Measurements from ENCODE around the gene PRXL2B. TPM values are rescaled to one million over a fixed set of nuclear protein-coding genes. Genes with fewer than 3 reads are reported as not detected.

The PRXL2B gene
- total RNA-seq, 1 experiment from 2014 or later, result 32.2 TPM

DNA sequence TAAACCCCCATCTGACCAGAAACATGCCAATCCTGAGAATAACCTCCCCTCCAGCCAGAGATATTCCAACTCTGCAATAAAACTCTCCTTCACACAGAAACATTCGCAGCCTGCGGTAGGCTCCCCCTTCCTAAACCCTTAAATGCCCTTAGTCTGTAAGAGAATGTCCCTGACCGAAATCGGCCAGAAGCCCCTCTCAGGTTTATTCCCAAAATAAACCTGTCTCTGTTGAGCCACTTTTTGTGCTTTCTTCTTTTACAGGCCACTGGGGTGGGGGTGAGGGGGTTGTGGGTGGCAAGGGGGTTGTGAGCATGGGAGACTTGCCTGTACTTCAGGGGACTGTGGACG is 4.6 kb downstream of the PRXL2B start (continued):
- TF ChIP-seq, protein P1, sequence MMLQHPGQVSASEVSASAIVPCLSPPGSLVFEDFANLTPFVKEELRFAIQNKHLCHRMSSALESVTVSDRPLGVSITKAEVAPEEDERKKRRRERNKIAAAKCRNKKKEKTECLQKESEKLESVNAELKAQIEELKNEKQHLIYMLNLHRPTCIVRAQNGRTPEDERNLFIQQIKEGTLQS (IDR thresholded peaks at IDR 0.05), result no peak
- TF ChIP-seq RAD21 (IDR thresholded peaks at IDR 0.05; ENCODE audit: low read depth), result no peak
- TF ChIP-seq, protein P2, sequence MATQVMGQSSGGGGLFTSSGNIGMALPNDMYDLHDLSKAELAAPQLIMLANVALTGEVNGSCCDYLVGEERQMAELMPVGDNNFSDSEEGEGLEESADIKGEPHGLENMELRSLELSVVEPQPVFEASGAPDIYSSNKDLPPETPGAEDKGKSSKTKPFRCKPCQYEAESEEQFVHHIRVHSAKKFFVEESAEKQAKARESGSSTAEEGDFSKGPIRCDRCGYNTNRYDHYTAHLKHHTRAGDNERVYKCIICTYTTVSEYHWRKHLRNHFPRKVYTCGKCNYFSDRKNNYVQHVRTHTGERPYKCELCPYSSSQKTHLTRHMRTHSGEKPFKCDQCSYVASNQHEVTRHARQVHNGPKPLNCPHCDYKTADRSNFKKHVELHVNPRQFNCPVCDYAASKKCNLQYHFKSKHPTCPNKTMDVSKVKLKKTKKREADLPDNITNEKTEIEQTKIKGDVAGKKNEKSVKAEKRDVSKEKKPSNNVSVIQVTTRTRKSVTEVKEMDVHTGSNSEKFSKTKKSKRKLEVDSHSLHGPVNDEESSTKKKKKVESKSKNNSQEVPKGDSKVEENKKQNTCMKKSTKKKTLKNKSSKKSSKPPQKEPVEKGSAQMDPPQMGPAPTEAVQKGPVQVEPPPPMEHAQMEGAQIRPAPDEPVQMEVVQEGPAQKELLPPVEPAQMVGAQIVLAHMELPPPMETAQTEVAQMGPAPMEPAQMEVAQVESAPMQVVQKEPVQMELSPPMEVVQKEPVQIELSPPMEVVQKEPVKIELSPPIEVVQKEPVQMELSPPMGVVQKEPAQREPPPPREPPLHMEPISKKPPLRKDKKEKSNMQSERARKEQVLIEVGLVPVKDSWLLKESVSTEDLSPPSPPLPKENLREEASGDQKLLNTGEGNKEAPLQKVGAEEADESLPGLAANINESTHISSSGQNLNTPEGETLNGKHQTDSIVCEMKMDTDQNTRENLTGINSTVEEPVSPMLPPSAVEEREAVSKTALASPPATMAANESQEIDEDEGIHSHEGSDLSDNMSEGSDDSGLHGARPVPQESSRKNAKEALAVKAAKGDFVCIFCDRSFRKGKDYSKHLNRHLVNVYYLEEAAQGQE (IDR thresholded peaks at IDR 0.05; ENCODE audit: low read depth), result no peak

DNA sequence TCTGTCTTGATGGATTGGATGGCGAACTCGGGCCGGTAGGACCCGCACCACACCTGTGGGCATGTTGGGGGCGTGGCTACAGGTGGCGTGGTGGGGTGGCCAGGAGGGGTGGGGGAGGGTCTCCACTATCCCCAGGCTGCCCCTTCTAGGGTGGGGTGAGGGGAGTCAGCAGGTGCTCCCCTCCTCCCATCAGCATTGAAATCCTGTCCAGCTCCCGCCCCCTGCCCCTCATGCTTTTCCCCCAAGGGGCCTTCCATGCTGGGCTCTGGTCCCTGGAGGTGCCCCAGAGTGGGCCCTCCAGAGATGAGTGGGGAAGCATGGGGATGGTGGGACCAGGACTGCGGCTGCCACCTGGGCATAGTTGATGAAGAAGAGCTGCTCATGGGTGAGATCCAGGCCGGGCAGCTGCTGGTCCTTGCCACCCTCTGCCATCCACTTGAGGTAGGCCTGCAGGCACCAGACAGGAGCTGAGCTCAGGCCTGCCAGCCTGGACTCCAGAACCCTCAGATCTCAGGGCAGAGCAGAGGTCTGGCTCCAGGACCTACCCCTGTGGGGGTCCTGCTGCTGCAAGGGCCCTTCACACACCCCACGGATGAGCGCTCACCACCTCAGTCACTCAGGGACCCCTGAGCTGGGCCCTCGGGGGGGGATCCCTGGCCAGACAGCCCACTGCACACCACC is 5.1 kb downstream of the PRXL2B start:
- H3K9me2 ChIP-seq (ENCODE audit: insufficient read depth), result no peaks in the 10 kb centered on the region
- ATAC-seq (no peak), DNase-seq (ENCODE audit: low read depth, low spot score) (no peak)
- no peaks in the 10 kb centered on the region for H3K36me3 ChIP-seq (ENCODE audit: control insufficient read depth in 1 of 2, insufficient read depth in 2 of 2, low read length in 2 of 2)
- no peak for TF ChIP-seq EZH2phosphoT487 (IDR thresholded peaks at IDR 0.05; ENCODE audit: borderline replicate concordance)
- no peak for TF ChIP-seq RAD21 (IDR thresholded peaks at IDR 0.05; ENCODE audit: low read depth)
- no peak for TF ChIP-seq FOSL1 (IDR thresholded peaks at IDR 0.05; ENCODE audit: low read depth)
- no peak for TF ChIP-seq EZH2 (IDR thresholded peaks at IDR 0.05)
- no peak for TF ChIP-seq ZFX (IDR thresholded peaks at IDR 0.05)
- TF ChIP-seq, protein P1 (IDR thresholded peaks at IDR 0.05), result no peak
- TF ChIP-seq, protein P3, sequence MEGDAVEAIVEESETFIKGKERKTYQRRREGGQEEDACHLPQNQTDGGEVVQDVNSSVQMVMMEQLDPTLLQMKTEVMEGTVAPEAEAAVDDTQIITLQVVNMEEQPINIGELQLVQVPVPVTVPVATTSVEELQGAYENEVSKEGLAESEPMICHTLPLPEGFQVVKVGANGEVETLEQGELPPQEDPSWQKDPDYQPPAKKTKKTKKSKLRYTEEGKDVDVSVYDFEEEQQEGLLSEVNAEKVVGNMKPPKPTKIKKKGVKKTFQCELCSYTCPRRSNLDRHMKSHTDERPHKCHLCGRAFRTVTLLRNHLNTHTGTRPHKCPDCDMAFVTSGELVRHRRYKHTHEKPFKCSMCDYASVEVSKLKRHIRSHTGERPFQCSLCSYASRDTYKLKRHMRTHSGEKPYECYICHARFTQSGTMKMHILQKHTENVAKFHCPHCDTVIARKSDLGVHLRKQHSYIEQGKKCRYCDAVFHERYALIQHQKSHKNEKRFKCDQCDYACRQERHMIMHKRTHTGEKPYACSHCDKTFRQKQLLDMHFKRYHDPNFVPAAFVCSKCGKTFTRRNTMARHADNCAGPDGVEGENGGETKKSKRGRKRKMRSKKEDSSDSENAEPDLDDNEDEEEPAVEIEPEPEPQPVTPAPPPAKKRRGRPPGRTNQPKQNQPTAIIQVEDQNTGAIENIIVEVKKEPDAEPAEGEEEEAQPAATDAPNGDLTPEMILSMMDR (IDR thresholded peaks at IDR 0.05 in 2 of 3, conservative IDR thresholded peaks at IDR 0.05 in 1 of 3; ENCODE audit: borderline replicate concordance in 1 of 3, insufficient read depth in 1 of 3, low read depth in 2 of 3, low read length in 2 of 3), result no peak
- no peak for TF ChIP-seq EGR1 (IDR thresholded peaks at IDR 0.05; ENCODE audit: low read depth)
- TF ChIP-seq POLR2A (IDR thresholded peaks at IDR 0.05; ENCODE audit: borderline replicate concordance, extremely low read depth, insufficient read depth, insufficient read length), result no peak
- TF ChIP-seq, protein P4, sequence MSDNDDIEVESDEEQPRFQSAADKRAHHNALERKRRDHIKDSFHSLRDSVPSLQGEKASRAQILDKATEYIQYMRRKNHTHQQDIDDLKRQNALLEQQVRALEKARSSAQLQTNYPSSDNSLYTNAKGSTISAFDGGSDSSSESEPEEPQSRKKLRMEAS (IDR thresholded peaks at IDR 0.05), result no peak
- no peak for TF ChIP-seq POLR2AphosphoS5 (IDR thresholded peaks at IDR 0.05; ENCODE audit: low read depth, low read length)
- TF ChIP-seq, protein P5, sequence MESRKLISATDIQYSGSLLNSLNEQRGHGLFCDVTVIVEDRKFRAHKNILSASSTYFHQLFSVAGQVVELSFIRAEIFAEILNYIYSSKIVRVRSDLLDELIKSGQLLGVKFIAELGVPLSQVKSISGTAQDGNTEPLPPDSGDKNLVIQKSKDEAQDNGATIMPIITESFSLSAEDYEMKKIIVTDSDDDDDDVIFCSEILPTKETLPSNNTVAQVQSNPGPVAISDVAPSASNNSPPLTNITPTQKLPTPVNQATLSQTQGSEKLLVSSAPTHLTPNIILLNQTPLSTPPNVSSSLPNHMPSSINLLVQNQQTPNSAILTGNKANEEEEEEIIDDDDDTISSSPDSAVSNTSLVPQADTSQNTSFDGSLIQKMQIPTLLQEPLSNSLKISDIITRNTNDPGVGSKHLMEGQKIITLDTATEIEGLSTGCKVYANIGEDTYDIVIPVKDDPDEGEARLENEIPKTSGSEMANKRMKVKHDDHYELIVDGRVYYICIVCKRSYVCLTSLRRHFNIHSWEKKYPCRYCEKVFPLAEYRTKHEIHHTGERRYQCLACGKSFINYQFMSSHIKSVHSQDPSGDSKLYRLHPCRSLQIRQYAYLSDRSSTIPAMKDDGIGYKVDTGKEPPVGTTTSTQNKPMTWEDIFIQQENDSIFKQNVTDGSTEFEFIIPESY (IDR thresholded peaks at IDR 0.05; ENCODE audit: extremely low read depth, insufficient replicate concordance, low read length), result no peak
- no peak for TF ChIP-seq CBX3 (IDR thresholded peaks at IDR 0.05; ENCODE audit: low read depth)
- TF ChIP-seq SIN3A (IDR thresholded peaks at IDR 0.05; ENCODE audit: low read depth), result no peak
- TF ChIP-seq JUND (IDR thresholded peaks at IDR 0.05), result no peak
- no peaks in the 10 kb centered on the region for H3K79me2 ChIP-seq (ENCODE audit: insufficient read depth, low read length)
- intact Hi-C loops (cut with micrococcal nuclease), result no loop called here
- ChIA-PET RAD21 (ENCODE audit: low non-redundant PET in 1 of 2, low total read pairs in 2 of 2, uncharacterized antibody in 2 of 2, unreplicated experiment in 2 of 2) (no interaction called here), POLR2A (no interaction called here), CTCF (no interaction called here)
- no peak overlapping the region for H3K9ac ChIP-seq (ENCODE audit: low read length)
- H3K4me3 ChIP-seq (replicated peaks in 1 of 2; ENCODE audit: low read depth in 1 of 2, low read length in 2 of 2), result no peak overlapping the region
- H3K27me3 ChIP-seq (ENCODE audit: insufficient read depth, low read length), result no peaks in the 10 kb centered on the region
- no peaks in the 10 kb centered on the region for H4K20me1 ChIP-seq (ENCODE audit: insufficient read depth)
- H3K4me1 ChIP-seq (ENCODE audit: control insufficient read depth in 1 of 2, insufficient read depth in 2 of 2, low read length in 2 of 2), result peaks cover 0 to 7% of the 10 kb centered on the region in 2 experiments; a peak in 1 of 4 replicates
- no peak overlapping the region for H2AFZ ChIP-seq (ENCODE audit: low read depth, low read length, poor library complexity, severe bottlenecking)
- no peak overlapping the region for H3K27ac ChIP-seq (ENCODE audit: low read depth, low read length)
- no TSS peak for BruUV-seq (replicated peaks)
- no peaks in the 10 kb centered on the region for H3K9me3 ChIP-seq (ENCODE audit: control insufficient read depth in 1 of 2, insufficient read depth in 1 of 2, low read depth in 1 of 2, low read length in 2 of 2)
- H3K4me2 ChIP-seq (ENCODE audit: low read length), result no peak overlapping the region

Measured in HCT116 (cell line).